ENCODE results near the gene OR52E6. TPM values are rescaled to one million over a fixed set of nuclear protein-coding genes. Genes with fewer than 3 reads are reported as not detected.

The OR52E6 gene
- total RNA-seq, 1 donor: not detected

DNA sequence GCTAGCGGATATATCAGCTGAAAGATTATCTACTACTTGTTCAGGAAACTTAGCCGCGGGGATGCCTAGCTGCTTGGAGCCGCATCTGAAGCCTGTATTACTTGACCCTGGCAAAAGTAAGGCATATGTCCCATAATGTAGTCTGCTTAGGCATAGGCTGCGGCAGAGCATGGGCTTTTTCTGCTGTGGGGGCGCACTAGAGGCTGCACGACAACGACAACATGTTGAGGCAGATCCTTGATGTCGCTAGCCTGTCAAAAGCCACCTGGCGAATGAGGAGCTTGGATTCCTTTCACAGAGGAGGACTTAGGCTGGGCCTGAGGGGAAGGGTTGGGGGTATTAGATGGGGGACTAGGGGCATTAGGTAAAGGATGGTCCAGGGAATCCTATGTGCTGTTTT is 34.1 kb downstream of the OR52E6 start:
- DNase-seq (ENCODE audit: low read depth in 2 of 3, low spot score in 2 of 3): peak in 1 of 3 donors; percentile 21

GRCh38 chr11:5803982-5804381 is 37.7 kb downstream of the OR52E6 start:
- DNase-seq (ENCODE audit: low read depth in 2 of 3, low spot score in 2 of 3): no peak

DNA sequence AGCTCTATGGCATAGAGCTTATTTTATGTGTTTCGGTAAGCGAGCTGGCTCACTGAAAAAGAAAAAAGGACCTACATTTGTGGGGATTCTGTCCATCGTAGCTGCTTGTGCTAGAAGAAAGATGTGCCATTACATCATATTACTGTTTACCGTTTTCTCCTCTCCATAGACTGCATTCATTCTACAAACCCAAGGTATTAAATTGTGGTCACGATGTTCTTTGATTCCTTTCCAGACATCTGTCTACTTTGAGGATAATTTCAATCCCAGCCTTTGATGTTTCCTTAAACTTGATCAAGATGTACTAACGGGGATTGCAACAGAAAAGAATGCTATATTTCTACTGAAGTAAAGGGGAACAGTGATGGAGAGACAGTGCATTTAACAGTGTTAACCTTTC is 45.2 kb downstream of the OR52E6 start:
- DNase-seq (ENCODE audit: low read depth in 2 of 3, low spot score in 2 of 3): no peak

GRCh38 chr11:5791165-5791564 is 50.5 kb downstream of the OR52E6 start, which contains the start of gene OR52N1:
Gene OR52N1, minus strand, starts transcription at chr11:5791265. Its CDS starts 2,449 bp downstream, at chr11:5788816.
- DNase-seq (ENCODE audit: low read depth in 2 of 3, low spot score in 2 of 3): no peak

Other genes with a start within 250 kb of the OR52E6 start
- 2.4 TPM for gene TRIM6, start 245.3 kb downstream of the OR52E6 start, total RNA-seq
- gene TRIM34, start 216.9 kb downstream of the OR52E6 start, total RNA-seq: 12.7 TPM
- 25.9 TPM for gene TRIM5, start 156.8 kb downstream of the OR52E6 start, total RNA-seq
- gene TRIM22, start 152.1 kb downstream of the OR52E6 start, total RNA-seq: 74.6 TPM
- 0.27 TPM for gene OR56B1, start 105.4 kb downstream of the OR52E6 start, total RNA-seq
- 1.3 TPM for gene OR52N4, start 87.7 kb downstream of the OR52E6 start, total RNA-seq
- 0.81 TPM for gene OR52N5, start 58.5 kb downstream of the OR52E6 start, total RNA-seq
- 0.54 TPM for gene OR52N1, start 50.6 kb downstream of the OR52E6 start, total RNA-seq
- 1.1 TPM for gene OR52N2, start 33.0 kb downstream of the OR52E6 start, total RNA-seq
- not detected for gene OR52E8, start 15.8 kb upstream of the OR52E6 start, total RNA-seq
- gene OR52E4, start 38.7 kb upstream of the OR52E6 start, total RNA-seq: not detected
- gene OR52E5, start 51.3 kb upstream of the OR52E6 start, total RNA-seq: not detected
- gene OR56A3, start 100.4 kb upstream of the OR52E6 start, total RNA-seq: not detected
- gene OR56A5, start 126.6 kb upstream of the OR52E6 start, total RNA-seq: not detected
- not detected for gene OR52L1, start 145.1 kb upstream of the OR52E6 start, total RNA-seq
- gene OR56A4, start 165.0 kb upstream of the OR52E6 start, total RNA-seq: not detected
- not detected for gene OR56A1, start 188.9 kb upstream of the OR52E6 start, total RNA-seq

Measured in hematopoietic multipotent progenitor cell (in vitro differentiated cells).